CD4-positive, alpha-beta T cell treated with Interleukin-4 for 4 hours (primary cell): ENCODE measurements around the gene UCK2.
"Not testable (repeated sequence)": the region's sequence is repeated elsewhere in the genome, so short reads cannot be mapped to it uniquely, and the experiment has no call there.

Experiments used
- DNase-seq: peaks from one replicate; pipeline ENCODE4 v3.0.0-alpha.2; 2020

The UCK2 gene

GRCh38 chr1:165827268-165828102 is at the start of gene UCK2:
UCK2 (plus strand) TSS chr1:165827614; CDS start chr1:165827834, 220 bp downstream.
- peak; percentile 35 for DNase-seq

GRCh38 chr1:165778197-165778596 is 49.2 kb upstream of the UCK2 start:
- not testable (repeated sequence) for DNase-seq

GRCh38 chr1:165783519-165783918 is 43.9 kb upstream of the UCK2 start:
- DNase-seq = not testable (repeated sequence)

GRCh38 chr1:165787741-165788140 is 39.7 kb upstream of the UCK2 start:
- no peak for DNase-seq

GRCh38 chr1:165793951-165794350 is 33.5 kb upstream of the UCK2 start:
- no peak for DNase-seq

- DNase-seq = no peak
Observed at GRCh38 chr1:165795894-165796293, 31.5 kb upstream of the UCK2 start.

- DNase-seq = no peak
Observed at GRCh38 chr1:165799387-165799786, 28.0 kb upstream of the UCK2 start.

- DNase-seq = not testable (repeated sequence)
Observed at GRCh38 chr1:165804513-165804912, 22.9 kb upstream of the UCK2 start.

GRCh38 chr1:165807613-165808012 is 19.8 kb upstream of the UCK2 start:
- DNase-seq = no peak

GRCh38 chr1:165815725-165816124 is 11.7 kb upstream of the UCK2 start:
- no peak for DNase-seq

GRCh38 chr1:165816157-165816556 is 11.3 kb upstream of the UCK2 start:
- no peak for DNase-seq

GRCh38 chr1:165816826-165817497 is 10.5 kb upstream of the UCK2 start:
- DNase-seq = no peak

GRCh38 chr1:165823552-165824268 is 3.7 kb upstream of the UCK2 start:
- no peak for DNase-seq

- DNase-seq = no peak
Observed at GRCh38 chr1:165824269-165824643, 3.2 kb upstream of the UCK2 start.

- DNase-seq = no peak
Observed at GRCh38 chr1:165826565-165827267, 698 bp upstream of the UCK2 start.

GRCh38 chr1:165828103-165828668 is 772 bp downstream of the UCK2 start:
- DNase-seq = no peak

GRCh38 chr1:165828669-165829329 is 1.4 kb downstream of the UCK2 start:
- no peak for DNase-seq

- no peak for DNase-seq
Observed at GRCh38 chr1:165829888-165830287, 2.5 kb downstream of the UCK2 start.

GRCh38 chr1:165831146-165831545 is 3.7 kb downstream of the UCK2 start:
- DNase-seq = no peak

- no peak for DNase-seq
Observed at GRCh38 chr1:165832902-165833301, 5.5 kb downstream of the UCK2 start.

GRCh38 chr1:165833358-165833757 is 5.9 kb downstream of the UCK2 start:
- no peak for DNase-seq

GRCh38 chr1:165834229-165834628 is 6.8 kb downstream of the UCK2 start:
- DNase-seq = no peak
